Mammary epithelial cell (primary cell): ENCODE results near the gene CRB3.
"Not testable (repeated sequence)": the region's sequence is repeated elsewhere in the genome, so short reads cannot be mapped to it uniquely, and the experiment has no call there.

Experiments
- EZH2 ChIP-seq: IDR thresholded peaks from 2 replicates; pipeline ENCODE4 v1.6.1; 2012; ENCODE audit warnings: low read length, inconsistent platforms, borderline replicate concordance
- TF ChIP-seq, protein P1 (sequence below), 2 donors: IDR thresholded peaks in 1 of 2; conservative IDR thresholded peaks in 1 of 2; 2 replicates each; pipeline ENCODE4 v1.5.1; 2011 to 2012; ENCODE audit warnings: inconsistent platforms in 2 of 2, low read length in 2 of 2, mild to moderate bottlenecking in 2 of 2, control low read depth in 1 of 2, low read depth in 1 of 2; ENCODE audit not compliant: insufficient read depth in 1 of 2; ENCODE audit errors: extremely low read depth in 1 of 2

DNA sequence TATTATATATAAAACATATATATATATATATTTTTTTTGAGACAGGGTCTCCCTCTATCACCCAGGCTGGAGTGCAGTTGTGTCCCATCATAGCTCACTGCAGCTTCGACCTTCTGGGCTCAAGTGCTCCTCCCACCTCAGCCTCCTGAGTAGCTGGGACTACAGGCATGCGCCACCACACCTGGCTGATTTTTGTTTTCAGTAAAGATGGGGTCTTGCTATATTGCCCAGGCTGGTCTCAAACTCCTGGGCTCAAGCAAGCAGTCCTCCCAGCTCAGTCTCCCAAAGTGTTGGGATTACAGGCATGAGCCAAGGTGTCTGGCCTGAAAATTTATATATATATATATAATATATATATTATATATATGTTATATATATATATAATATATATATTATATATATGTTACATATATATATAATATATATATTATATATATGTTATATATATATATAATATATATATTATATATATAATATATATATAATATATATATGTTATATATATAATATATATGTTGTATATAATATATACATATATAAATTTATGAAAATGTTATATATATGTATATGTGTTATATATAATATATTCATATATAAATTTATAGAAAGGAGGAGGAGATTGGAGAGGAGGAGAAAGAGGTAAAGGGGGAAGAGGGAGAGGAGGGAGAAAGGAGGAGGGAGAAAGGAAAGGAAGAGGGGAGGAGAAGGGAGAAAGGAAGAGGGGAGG, 35.2 kb upstream of the CRB3 start:
- TF ChIP-seq, protein P1, sequence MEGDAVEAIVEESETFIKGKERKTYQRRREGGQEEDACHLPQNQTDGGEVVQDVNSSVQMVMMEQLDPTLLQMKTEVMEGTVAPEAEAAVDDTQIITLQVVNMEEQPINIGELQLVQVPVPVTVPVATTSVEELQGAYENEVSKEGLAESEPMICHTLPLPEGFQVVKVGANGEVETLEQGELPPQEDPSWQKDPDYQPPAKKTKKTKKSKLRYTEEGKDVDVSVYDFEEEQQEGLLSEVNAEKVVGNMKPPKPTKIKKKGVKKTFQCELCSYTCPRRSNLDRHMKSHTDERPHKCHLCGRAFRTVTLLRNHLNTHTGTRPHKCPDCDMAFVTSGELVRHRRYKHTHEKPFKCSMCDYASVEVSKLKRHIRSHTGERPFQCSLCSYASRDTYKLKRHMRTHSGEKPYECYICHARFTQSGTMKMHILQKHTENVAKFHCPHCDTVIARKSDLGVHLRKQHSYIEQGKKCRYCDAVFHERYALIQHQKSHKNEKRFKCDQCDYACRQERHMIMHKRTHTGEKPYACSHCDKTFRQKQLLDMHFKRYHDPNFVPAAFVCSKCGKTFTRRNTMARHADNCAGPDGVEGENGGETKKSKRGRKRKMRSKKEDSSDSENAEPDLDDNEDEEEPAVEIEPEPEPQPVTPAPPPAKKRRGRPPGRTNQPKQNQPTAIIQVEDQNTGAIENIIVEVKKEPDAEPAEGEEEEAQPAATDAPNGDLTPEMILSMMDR (conservative IDR thresholded peaks at IDR 0.05 in 1 of 2, IDR thresholded peaks at IDR 0.05 in 1 of 2; ENCODE audit: extremely low read depth in 1 of 2, insufficient read depth in 1 of 2, low read depth in 1 of 2, low read length in 2 of 2), result not testable (repeated sequence)
- not testable (repeated sequence) for TF ChIP-seq EZH2
